Neural cell (in vitro differentiated cells): Measurements from ENCODE around the gene RCN1. TPM values are rescaled to one million over a fixed set of nuclear protein-coding genes. Genes with fewer than 3 reads are reported as not detected.

Experiments used
- H2AFZ ChIP-seq: fragments of 200-600, 300-800 bp; sonication (generic), shearing (Covaris generic); 2 replicates; pipeline ENCODE4 v1.6.0; 2014; ENCODE audit warnings: low read depth, mild to moderate bottlenecking, antibody characterized with exemption, low read length, moderate library complexity
- H3F3A ChIP-seq: fragments of 200-600 bp; shearing (Covaris generic); 2 replicates; pipeline ENCODE4 v1.6.1; 2016; ENCODE audit warnings: mild to moderate bottlenecking, moderate library complexity, mixed read lengths, antibody characterized with exemption, low read length; ENCODE audit not compliant: insufficient read depth, poor library complexity, severe bottlenecking
- H3K27ac ChIP-seq: fragments of 200-600, 300-800 bp; sonication (generic), shearing (Covaris generic); 2 replicates; pipeline ENCODE4 v1.5.1; 2014; ENCODE audit warnings: mild to moderate bottlenecking, low read length, moderate library complexity
- H3K27me3 ChIP-seq: fragments of 300-800, 200-600 bp; sonication (generic), shearing (Covaris generic); 2 replicates; pipeline ENCODE4 v1.6.0; 2014; ENCODE audit warnings: mild to moderate bottlenecking, low read depth, low read length, moderate library complexity; ENCODE audit not compliant: insufficient read depth
- H3K36me3 ChIP-seq: fragments of 300-800, 200-600 bp; sonication (generic), shearing (Covaris generic); 2 replicates; pipeline ENCODE4 v1.5.1; 2014; ENCODE audit warnings: mild to moderate bottlenecking, antibody characterized with exemption, low read length, moderate library complexity; ENCODE audit not compliant: insufficient read depth
- H3K4me2 ChIP-seq: fragments of 300-800, 200-600 bp; sonication (generic), shearing (Covaris generic); 2 replicates; pipeline ENCODE4 v1.6.0; 2014; ENCODE audit warnings: mild to moderate bottlenecking, low read length
- H3K4me3 ChIP-seq: fragments of 300-800, 200-600 bp; sonication (generic), shearing (Covaris generic); 2 replicates; pipeline ENCODE4 v1.5.1; 2014; ENCODE audit warnings: mild to moderate bottlenecking, low read length, moderate library complexity
- H3K79me2 ChIP-seq: fragments of 200-600 bp; shearing (Covaris generic); replicated peaks from 2 replicates; pipeline ENCODE4 v1.6.0; 2014; ENCODE audit warnings: mild to moderate bottlenecking, low read length, moderate library complexity; ENCODE audit not compliant: insufficient read depth
- H3K9ac ChIP-seq: fragments of 300-800, 200-600 bp; sonication (generic), shearing (Covaris generic); 2 replicates; pipeline ENCODE4 v1.6.1; 2016; ENCODE audit warnings: mild to moderate bottlenecking, low read length, mixed read lengths
- H3K9me2 ChIP-seq: fragments of 200-600 bp; shearing (Covaris generic); 2 replicates; pipeline ENCODE4 v1.6.1; 2016; ENCODE audit warnings: mild to moderate bottlenecking, low read length, mixed read lengths; ENCODE audit not compliant: insufficient read depth
- H3K9me3 ChIP-seq: fragments of 200-600, 300-800 bp; sonication (generic), shearing (Covaris generic); 2 replicates; pipeline ENCODE4 v1.6.1; 2016; ENCODE audit warnings: mild to moderate bottlenecking, mixed run types, low read length, moderate library complexity, mixed read lengths
- H4K20me1 ChIP-seq: fragments of 200-600 bp; shearing (Covaris generic); 2 replicates; pipeline ENCODE4 v1.6.1; 2016; ENCODE audit warnings: mild to moderate bottlenecking, mixed run types; ENCODE audit not compliant: insufficient read depth
- CTCF ChIP-seq: fragments of 450-650 bp; IDR thresholded peaks from 2 replicates; pipeline ENCODE4 v1.5.1; 2014; ENCODE audit warnings: antibody characterized with exemption, mild to moderate bottlenecking, moderate library complexity; ENCODE audit not compliant: poor library complexity, severe bottlenecking
- EP300 ChIP-seq: fragments of 450-650 bp; conservative IDR thresholded peaks from 2 replicates; pipeline ENCODE4 v1.6.1; 2014; ENCODE audit warnings: antibody characterized with exemption, mild to moderate bottlenecking, moderate library complexity; ENCODE audit not compliant: poor library complexity, severe bottlenecking
- EZH2 ChIP-seq: fragments of 200-600, 300-800 bp; shearing (Covaris generic), sonication (generic); IDR thresholded peaks from 2 replicates; pipeline ENCODE4 v1.6.1; 2014; ENCODE audit warnings: antibody characterized with exemption, low read length, borderline replicate concordance, mild to moderate bottlenecking; ENCODE audit not compliant: insufficient read depth, poor library complexity, severe bottlenecking
- MXI1 ChIP-seq: fragments of 450-650 bp; conservative IDR thresholded peaks from 2 replicates; pipeline ENCODE4 v1.6.1; 2014; ENCODE audit warnings: antibody characterized with exemption, mild to moderate bottlenecking; ENCODE audit not compliant: poor library complexity, severe bottlenecking
- POLR2AphosphoS5 ChIP-seq: IDR thresholded peaks from 2 replicates; pipeline ENCODE4 v1.6.1; 2012
- RAD21 ChIP-seq: fragments of 450-650 bp; conservative IDR thresholded peaks from 2 replicates; pipeline ENCODE4 v1.6.1; 2014; ENCODE audit warnings: antibody characterized with exemption, mild to moderate bottlenecking, moderate library complexity
- REST ChIP-seq: IDR thresholded peaks from 2 replicates; pipeline ENCODE4 v1.6.1; 2012; ENCODE audit warnings: borderline replicate concordance
- SMC3 ChIP-seq: fragments of 450-650 bp; conservative IDR thresholded peaks from 2 replicates; pipeline ENCODE4 v1.6.1; 2014; ENCODE audit warnings: antibody characterized with exemption, mild to moderate bottlenecking, moderate library complexity; ENCODE audit not compliant: poor library complexity
- TAF1 ChIP-seq: IDR thresholded peaks from 2 replicates; pipeline ENCODE4 v1.6.1; 2012; ENCODE audit warnings: low read depth
- polyA plus RNA-seq: library from polyadenylated mRNA; depleted of rRNA; stranded (reverse); fragments of >200 nt; gene quantifications from 2 replicates; pipeline ENCODE4 v1.2.3, GENCODE V29; 2014

RCN1 gene
- polyA plus RNA-seq, 1 donor from 2014 or later = 66.7 TPM

GRCh38 chr11:32043737-32044136, 47.1 kb upstream of the RCN1 start:
- H3K27me3 ChIP-seq = no peaks in the 10 kb centered on the region
- no peaks in the 10 kb centered on the region for H4K20me1 ChIP-seq
- no peak overlapping the region for H3K9ac ChIP-seq
- H3K79me2 ChIP-seq = no peaks in the 10 kb centered on the region
- H3K9me2 ChIP-seq = no peaks in the 10 kb centered on the region
- no peak overlapping the region for H2AFZ ChIP-seq
- H3K4me2 ChIP-seq = no peak overlapping the region
- H3K27ac ChIP-seq = no peak overlapping the region
- H3K9me3 ChIP-seq = no peaks in the 10 kb centered on the region
- H3K36me3 ChIP-seq = no peaks in the 10 kb centered on the region
- H3F3A ChIP-seq = no peaks in the 10 kb centered on the region
- TF ChIP-seq RAD21 (no peak), MXI1 (no peak), POLR2AphosphoS5 (no peak), CTCF (no peak), EP300 (no peak), SMC3 (no peak)
- no peak overlapping the region for H3K4me3 ChIP-seq

- TF ChIP-seq POLR2AphosphoS5 (no peak), SMC3 (no peak), RAD21 (no peak), EP300 (no peak), TAF1 (no peak), REST (no peak), CTCF (no peak), MXI1 (no peak), EZH2 (no peak)
- H3K9ac ChIP-seq = no peak overlapping the region
- no peaks in the 10 kb centered on the region for H3F3A ChIP-seq
- H3K9me3 ChIP-seq = no peaks in the 10 kb centered on the region
- H3K9me2 ChIP-seq = no peaks in the 10 kb centered on the region
- no peaks in the 10 kb centered on the region for H4K20me1 ChIP-seq
- H3K36me3 ChIP-seq = no peaks in the 10 kb centered on the region
- no peak overlapping the region for H3K4me2 ChIP-seq
- no peaks in the 10 kb centered on the region for H3K27me3 ChIP-seq
- no peak overlapping the region for H3K27ac ChIP-seq
- no peaks in the 10 kb centered on the region for H3K79me2 ChIP-seq
- H3K4me3 ChIP-seq = no peak overlapping the region
- no peak overlapping the region for H2AFZ ChIP-seq
These were observed 46.6 kb upstream of the RCN1 start for GRCh38 chr11:32044158-32044863.
